AG04450 (cell line): ENCODE measurements around the gene SPRR2B. TPM values are rescaled to one million over a fixed set of nuclear protein-coding genes. Genes with fewer than 3 reads are reported as not detected.
"Not testable (repeated sequence)": the region's sequence is repeated elsewhere in the genome, so short reads cannot be mapped to it uniquely, and the experiment has no call there.

Experiments used
- CTCF ChIA-PET: fragments of 300-600, 350-600 bp; formaldehyde crosslinking; extraction: SDS; loops from one replicate; lab custom pipeline; 2022; ENCODE audit warnings: antibody characterized with exemption, inconsistent platforms; lab: Charles Lee
- POLR2A ChIA-PET: fragments of 350-600 bp; formaldehyde crosslinking; extraction: SDS; loops from one replicate; lab custom pipeline; 2021; ENCODE audit warnings: antibody characterized with exemption, inconsistent platforms; lab: Yijun Ruan, JAX
- DNase-seq: peaks from one replicate; pipeline ENCODE4 v3.0.0-alpha.2; 2011; ENCODE audit warnings: low read depth, low spot score
- H3K27ac ChIP-seq: one replicate; pipeline ENCODE4 v1.5.1; 2012; ENCODE audit warnings: low read depth, low read length, control low read depth
- H3K27me3 ChIP-seq: one replicate; pipeline ENCODE4 v1.6.0; 2012; ENCODE audit warnings: low read length; ENCODE audit not compliant: control insufficient read depth, insufficient read depth
- H3K4me3 ChIP-seq: 2 replicates; pipeline ENCODE4 v1.5.1; 2011; ENCODE audit warnings: mild to moderate bottlenecking, low read depth, low read length, control low read depth
- H3K9me3 ChIP-seq: 2 replicates; pipeline ENCODE4 v1.5.1; 2012; ENCODE audit warnings: low read length; ENCODE audit not compliant: control insufficient read depth, insufficient read depth
- polyA plus RNA-seq: library from polyadenylated mRNA; depleted of rRNA; stranded (reverse); fragments of >200 nt; gene quantifications from 2 replicates; pipeline ENCODE4 v1.2.3, GENCODE V29; 2011
- TF ChIP-seq, protein P1 (sequence below): IDR thresholded peaks from 2 replicates; pipeline ENCODE4 v1.5.1; 2011; ENCODE audit warnings: low read depth, low read length, control low read depth, inconsistent platforms

The SPRR2B gene
- polyA plus RNA-seq, 1 experiment: not detected

DNA sequence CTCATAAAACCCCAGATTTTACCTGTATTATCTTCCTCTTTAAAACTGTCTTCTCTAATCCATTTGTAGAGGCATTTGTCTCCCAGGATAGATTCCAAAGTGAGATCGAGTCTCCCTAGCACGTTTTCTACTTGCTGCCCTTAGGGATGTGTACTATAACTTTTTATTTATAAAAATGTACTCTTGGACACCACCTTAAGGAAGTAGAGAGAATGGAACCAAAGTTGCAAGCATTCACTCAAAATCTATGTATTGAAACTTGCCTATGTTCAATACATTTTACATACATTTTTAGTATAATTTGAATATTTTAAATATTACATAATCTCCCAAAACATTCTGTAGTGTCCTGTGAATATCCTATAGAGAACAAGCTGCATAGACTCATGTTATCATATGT, 13.3 kb downstream of the SPRR2B start:
- H3K4me3 ChIP-seq: no peak overlapping the region
- TF ChIP-seq, protein P1, sequence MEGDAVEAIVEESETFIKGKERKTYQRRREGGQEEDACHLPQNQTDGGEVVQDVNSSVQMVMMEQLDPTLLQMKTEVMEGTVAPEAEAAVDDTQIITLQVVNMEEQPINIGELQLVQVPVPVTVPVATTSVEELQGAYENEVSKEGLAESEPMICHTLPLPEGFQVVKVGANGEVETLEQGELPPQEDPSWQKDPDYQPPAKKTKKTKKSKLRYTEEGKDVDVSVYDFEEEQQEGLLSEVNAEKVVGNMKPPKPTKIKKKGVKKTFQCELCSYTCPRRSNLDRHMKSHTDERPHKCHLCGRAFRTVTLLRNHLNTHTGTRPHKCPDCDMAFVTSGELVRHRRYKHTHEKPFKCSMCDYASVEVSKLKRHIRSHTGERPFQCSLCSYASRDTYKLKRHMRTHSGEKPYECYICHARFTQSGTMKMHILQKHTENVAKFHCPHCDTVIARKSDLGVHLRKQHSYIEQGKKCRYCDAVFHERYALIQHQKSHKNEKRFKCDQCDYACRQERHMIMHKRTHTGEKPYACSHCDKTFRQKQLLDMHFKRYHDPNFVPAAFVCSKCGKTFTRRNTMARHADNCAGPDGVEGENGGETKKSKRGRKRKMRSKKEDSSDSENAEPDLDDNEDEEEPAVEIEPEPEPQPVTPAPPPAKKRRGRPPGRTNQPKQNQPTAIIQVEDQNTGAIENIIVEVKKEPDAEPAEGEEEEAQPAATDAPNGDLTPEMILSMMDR: no peak
- H3K27me3 ChIP-seq: no peaks in the 10 kb centered on the region
- no peak for DNase-seq
- H3K9me3 ChIP-seq: no peaks in the 10 kb centered on the region
- ChIA-PET CTCF (no interaction called here), POLR2A (no interaction called here)
- H3K27ac ChIP-seq: no peak overlapping the region

DNA sequence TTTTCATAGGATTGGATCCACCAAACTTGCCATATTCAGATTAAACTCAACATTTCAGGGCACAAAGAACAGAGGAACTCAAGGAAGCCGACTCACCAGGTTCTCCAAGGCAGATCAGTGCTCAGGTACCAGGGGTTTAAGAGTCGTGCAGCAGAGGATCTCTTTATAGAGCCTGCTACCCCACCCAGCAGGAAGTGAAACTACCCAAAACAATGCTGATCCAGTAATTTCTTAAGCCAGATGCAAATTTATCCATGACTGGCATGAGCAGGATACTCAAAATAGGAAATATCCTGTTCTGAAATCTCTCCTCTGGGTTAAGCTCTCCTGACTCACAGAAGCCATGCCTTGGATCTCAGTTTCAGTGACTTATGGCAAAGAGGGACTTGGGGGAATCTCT, 14.0 kb downstream of the SPRR2B start, which contains the start of gene SPRR2A:
SPRR2A (minus strand) TSS at position 138 of the 400 bp plus-strand sequence. CDS start 777 bp downstream, outside the sequence.
- Histone ChIP-seq H3K27me3 (no peaks in the 10 kb centered on the region), H3K9me3 (no peaks in the 10 kb centered on the region), H3K4me3 (no peak within 1 kb of the TSS), H3K27ac (no peak within 1 kb of the TSS)
- ChIA-PET POLR2A (no interaction called here), CTCF (no interaction called here)
- no peak for DNase-seq
- TF ChIP-seq, protein P1: no peak

DNA sequence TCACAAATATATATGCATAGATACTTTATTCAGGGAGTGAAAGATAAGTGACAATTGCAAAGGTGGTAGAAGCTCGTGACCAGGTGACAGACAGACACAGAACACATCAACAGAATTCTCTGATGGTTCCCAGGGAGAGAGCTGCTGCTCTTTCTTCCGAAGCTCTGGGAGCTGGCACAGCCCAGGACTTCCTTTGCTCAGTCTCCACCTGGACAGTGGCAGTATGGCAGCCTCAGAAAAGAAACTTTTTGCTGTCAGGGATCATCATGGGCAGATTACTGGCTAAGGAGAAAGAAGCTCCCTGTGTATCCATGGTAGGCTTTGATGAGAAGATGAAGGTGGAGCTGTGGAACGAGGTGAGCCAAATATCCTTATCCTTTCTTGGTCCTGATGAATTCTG, 15.3 kb downstream of the SPRR2B start:
- CTCF ChIA-PET, H3K27me3 ChIP-seq, H3K4me3 ChIP-seq, POLR2A ChIA-PET, DNase-seq, H3K9me3 ChIP-seq, H3K27ac ChIP-seq: not testable (repeated sequence)

DNA sequence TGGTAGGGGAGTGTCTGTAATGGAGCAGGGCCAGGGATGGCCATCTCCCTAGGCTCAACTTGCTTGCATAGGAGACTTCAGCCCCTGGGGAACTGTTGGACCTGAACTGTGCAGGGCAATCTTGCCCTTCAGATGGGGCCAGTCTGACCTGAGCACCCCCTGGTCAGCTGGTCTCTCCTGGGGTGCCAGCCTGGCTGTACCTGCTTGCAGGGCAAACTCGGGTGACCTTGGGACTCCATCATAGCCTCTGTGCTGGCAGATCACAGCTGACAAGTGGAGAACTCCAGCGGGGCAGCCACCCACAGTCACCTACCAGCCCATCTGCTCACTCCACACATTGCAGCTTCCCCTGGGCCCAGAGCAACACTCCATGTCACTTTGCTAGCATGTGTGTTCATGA, 22.2 kb downstream of the SPRR2B start:
- CTCF ChIA-PET: no interaction called here
- no peaks in the 10 kb centered on the region for H3K9me3 ChIP-seq
- POLR2A ChIA-PET: no interaction called here
- no peak overlapping the region for H3K27ac ChIP-seq
- TF ChIP-seq, protein P1: no peak
- H3K4me3 ChIP-seq: no peak overlapping the region
- DNase-seq: no peak
- no peaks in the 10 kb centered on the region for H3K27me3 ChIP-seq

DNA sequence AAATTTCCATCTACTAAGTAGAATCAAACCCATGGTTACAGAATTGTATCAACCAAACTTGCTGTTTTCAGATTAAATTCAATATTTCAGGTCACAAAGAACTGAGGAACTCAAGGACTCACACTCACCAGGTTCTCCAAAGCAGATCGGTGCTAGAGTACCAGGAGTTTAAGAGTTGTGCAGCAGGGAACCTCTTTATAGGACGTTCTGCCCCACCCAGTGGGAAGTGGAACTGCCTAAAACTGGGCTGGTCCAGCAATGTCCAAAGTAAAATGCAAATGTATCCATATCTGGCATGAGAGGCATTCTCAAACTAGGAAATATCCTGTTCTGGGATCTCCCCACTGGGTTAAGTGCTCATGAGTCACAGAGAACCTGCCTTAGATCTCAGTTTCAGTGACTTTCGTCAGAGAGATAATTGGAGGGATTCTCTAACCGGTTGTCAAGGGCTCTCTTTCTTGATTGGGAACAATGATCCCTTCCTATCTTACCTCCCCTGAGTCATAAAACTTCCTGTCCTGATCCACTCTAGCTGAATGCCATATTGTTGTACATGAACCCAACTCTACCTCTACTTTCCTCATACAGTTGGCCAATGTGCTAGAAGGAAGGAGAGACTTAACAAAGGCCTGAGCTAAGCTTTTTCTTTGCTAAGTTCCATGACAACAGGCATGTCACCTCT, 30.3 kb downstream of the SPRR2B start, which contains the start of gene SPRR2D:
SPRR2D (minus strand) TSS at position 171 of the 682 bp plus-strand sequence. CDS start 774 bp downstream, outside the sequence.
- Histone ChIP-seq H3K27me3 (no peaks in the 10 kb centered on the region), H3K27ac (no peak within 1 kb of the TSS), H3K4me3 (no peak within 1 kb of the TSS), H3K9me3 (no peaks in the 10 kb centered on the region)
- ChIA-PET POLR2A (no interaction called here), CTCF (no interaction called here)
- TF ChIP-seq, protein P1: no peak
- DNase-seq: no peak
